ENCODE data around the gene PSME3. TPM values are rescaled to one million over a fixed set of nuclear protein-coding genes. Genes with fewer than 3 reads are reported as not detected.

Gene PSME3
- total and polyA plus RNA-seq, 9 of the 15 experiments (the other 6 are each of a cell fraction or from before 2014, with no cell fraction given): 31.2 to 275 (median 141) TPM

DNA sequence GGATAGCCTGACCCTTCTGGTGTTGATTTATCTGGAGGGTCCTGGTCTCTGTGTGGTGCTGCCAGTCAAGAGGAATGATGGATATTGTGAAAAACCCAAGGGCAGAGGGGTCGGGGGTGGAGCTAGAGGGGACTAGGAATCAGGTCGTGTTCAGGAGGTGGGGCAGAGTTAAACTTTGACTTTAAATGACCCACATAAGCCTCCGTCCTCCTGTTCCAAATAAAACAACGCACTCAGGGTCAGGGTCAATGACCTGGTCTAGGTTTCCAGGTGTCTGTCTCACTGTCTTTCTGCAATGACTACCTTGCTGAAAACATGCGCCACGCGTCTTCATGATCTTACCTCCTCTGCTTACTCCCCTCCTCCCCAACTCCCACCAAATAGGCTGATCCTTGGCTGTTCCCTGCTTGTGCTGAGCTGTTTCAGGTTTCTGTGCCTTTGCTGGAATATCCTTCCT lies 32.5 kb downstream of the PSME3 start:
- H3K4me3 ChIP-seq: no peak overlapping the region
- no peak overlapping the region for H2AFZ ChIP-seq (ENCODE audit: low read depth, low read length)
- TF ChIP-seq, protein P1, sequence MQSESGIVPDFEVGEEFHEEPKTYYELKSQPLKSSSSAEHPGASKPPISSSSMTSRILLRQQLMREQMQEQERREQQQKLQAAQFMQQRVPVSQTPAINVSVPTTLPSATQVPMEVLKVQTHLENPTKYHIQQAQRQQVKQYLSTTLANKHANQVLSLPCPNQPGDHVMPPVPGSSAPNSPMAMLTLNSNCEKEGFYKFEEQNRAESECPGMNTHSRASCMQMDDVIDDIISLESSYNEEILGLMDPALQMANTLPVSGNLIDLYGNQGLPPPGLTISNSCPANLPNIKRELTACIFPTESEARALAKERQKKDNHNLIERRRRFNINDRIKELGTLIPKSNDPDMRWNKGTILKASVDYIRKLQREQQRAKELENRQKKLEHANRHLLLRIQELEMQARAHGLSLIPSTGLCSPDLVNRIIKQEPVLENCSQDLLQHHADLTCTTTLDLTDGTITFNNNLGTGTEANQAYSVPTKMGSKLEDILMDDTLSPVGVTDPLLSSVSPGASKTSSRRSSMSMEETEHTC (IDR thresholded peaks at IDR 0.05): no peak
- TF ChIP-seq, protein P2, sequence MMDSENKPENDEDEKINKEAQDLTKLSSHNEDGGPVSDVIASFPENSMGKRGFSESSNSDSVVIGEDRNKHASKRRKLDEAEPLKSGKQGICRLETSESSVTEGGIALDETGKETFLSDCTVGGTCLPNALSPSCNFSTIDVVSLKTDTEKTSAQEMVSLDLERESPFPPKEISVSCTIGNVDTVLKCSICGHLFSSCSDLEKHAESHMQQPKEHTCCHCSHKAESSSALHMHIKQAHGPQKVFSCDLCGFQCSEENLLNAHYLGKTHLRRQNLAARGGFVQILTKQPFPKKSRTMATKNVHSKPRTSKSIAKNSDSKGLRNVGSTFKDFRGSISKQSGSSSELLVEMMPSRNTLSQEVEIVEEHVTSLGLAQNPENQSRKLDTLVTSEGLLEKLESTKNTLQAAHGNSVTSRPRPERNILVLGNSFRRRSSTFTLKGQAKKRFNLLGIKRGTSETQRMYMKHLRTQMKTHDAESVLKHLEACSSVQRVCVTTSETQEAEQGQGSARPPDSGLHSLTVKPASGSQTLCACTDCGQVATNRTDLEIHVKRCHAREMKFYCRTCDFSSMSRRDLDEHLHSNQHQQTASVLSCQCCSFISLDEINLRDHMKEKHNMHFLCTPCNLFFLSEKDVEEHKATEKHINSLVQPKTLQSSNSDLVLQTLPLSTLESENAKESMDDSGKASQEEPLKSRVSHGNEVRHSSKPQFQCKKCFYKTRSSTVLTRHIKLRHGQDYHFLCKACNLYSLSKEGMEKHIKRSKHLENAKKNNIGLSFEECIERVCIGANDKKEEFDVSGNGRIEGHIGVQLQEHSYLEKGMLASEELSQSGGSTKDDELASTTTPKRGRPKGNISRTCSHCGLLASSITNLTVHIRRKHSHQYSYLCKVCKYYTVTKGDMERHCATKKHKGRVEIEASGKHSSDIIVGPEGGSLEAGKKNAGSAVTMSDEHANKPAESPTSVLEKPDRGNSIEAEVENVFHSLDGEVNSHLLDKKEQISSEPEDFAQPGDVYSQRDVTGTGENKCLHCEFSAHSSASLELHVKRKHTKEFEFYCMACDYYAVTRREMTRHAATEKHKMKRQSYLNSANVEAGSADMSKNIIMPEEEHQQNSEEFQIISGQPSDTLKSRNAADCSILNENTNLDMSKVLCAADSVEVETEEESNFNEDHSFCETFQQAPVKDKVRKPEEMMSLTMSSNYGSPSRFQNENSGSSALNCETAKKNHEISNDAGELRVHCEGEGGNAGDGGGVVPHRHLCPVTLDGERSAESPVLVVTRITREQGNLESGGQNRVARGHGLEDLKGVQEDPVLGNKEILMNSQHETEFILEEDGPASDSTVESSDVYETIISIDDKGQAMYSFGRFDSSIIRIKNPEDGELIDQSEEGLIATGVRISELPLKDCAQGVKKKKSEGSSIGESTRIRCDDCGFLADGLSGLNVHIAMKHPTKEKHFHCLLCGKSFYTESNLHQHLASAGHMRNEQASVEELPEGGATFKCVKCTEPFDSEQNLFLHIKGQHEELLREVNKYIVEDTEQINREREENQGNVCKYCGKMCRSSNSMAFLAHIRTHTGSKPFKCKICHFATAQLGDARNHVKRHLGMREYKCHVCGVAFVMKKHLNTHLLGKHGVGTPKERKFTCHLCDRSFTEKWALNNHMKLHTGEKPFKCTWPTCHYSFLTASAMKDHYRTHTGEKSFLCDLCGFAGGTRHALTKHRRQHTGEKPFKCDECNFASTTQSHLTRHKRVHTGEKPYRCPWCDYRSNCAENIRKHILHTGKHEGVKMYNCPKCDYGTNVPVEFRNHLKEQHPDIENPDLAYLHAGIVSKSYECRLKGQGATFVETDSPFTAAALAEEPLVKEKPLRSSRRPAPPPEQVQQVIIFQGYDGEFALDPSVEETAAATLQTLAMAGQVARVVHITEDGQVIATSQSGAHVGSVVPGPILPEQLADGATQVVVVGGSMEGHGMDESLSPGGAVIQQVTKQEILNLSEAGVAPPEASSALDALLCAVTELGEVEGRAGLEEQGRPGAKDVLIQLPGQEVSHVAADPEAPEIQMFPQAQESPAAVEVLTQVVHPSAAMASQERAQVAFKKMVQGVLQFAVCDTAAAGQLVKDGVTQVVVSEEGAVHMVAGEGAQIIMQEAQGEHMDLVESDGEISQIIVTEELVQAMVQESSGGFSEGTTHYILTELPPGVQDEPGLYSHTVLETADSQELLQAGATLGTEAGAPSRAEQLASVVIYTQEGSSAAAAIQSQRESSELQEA (IDR thresholded peaks at IDR 0.05; ENCODE audit: low read depth): peak; percentile 35; the same call in 1 of the 2 replicates
- H3K4me2 ChIP-seq (ENCODE audit: insufficient read depth, low read length): no peak overlapping the region
- peaks cover 0 to 5% of the 10 kb centered on the region in 2 experiments; a peak in 1 of 5 replicates for H3K4me1 ChIP-seq (replicated peaks in 1 of 2; ENCODE audit: control insufficient read depth in 2 of 2, insufficient read depth in 2 of 2, low read length in 2 of 2)
- no peaks in the 10 kb centered on the region for H3K36me3 ChIP-seq (ENCODE audit: control insufficient read depth, insufficient read depth, low read length)
- no peaks in the 10 kb centered on the region for H4K20me1 ChIP-seq (replicated peaks; ENCODE audit: control insufficient read depth, insufficient read depth, low read length)
- H3K9me1 ChIP-seq (ENCODE audit: control insufficient read depth, insufficient read depth, low read length): no peaks in the 10 kb centered on the region
- in situ Hi-C loops (cut with MboI): no loop called here
- WGBS (ENCODE audit: insufficient coverage, low coverage, missing lambda C conversion rate): 11% methylated on average over 7 of the region's 7 CpGs
- intact Hi-C loops (cut with micrococcal nuclease): no loop called here
- H3K9ac ChIP-seq (ENCODE audit: insufficient read depth in 1 of 2, low read depth in 2 of 2, low read length in 2 of 2): no peak overlapping the region; a peak in 1 of 4 replicates
- 0 out of 2 replicates have a peak, but pooled peaks cover 1% of the 10 kb centered on the region for H3K9me3 ChIP-seq (replicated peaks; ENCODE audit: control insufficient read depth, insufficient read depth, low read depth, low read length)
- CTCF ChIA-PET (ENCODE audit: low intra/inter-chr PET ratio): no interaction called here
- DNase-seq (ENCODE audit: extremely low read depth in 1 of 4, low spot score in 3 of 4) (no peak), FAIRE-seq (no peak), ATAC-seq (no peak)
- H3K27ac ChIP-seq (ENCODE audit: extremely low read depth, low read depth, low read length): no peak overlapping the region
- H3K27me3 ChIP-seq (ENCODE audit: control insufficient read depth in 2 of 2, insufficient read depth in 2 of 2, low read length in 2 of 2): peaks cover 19 to 41% of the 10 kb centered on the region in 2 experiments; a peak in 4 of 5 replicates
- BruUV-seq (replicated peaks): no TSS peak
- POLR2A ChIA-PET: interaction anchor here (1.0 to 2.0 kb wide), 2 partner anchors 10 to 20 kb away, joined by 3 to 6 read pairs; no protein-coding TSS in a partner anchor
- H3K79me2 ChIP-seq (ENCODE audit: control insufficient read depth, insufficient read depth, low read length): no peaks in the 10 kb centered on the region

Measured in K562 (cell line).